Measurements from ENCODE around the gene RAB11FIP5. TPM values are rescaled to one million over a fixed set of nuclear protein-coding genes. Genes with fewer than 3 reads are reported as not detected.

The RAB11FIP5 gene
- total and polyA plus RNA-seq, 2 experiments from 2014 or later, result 4.4 to 16.6 TPM

DNA sequence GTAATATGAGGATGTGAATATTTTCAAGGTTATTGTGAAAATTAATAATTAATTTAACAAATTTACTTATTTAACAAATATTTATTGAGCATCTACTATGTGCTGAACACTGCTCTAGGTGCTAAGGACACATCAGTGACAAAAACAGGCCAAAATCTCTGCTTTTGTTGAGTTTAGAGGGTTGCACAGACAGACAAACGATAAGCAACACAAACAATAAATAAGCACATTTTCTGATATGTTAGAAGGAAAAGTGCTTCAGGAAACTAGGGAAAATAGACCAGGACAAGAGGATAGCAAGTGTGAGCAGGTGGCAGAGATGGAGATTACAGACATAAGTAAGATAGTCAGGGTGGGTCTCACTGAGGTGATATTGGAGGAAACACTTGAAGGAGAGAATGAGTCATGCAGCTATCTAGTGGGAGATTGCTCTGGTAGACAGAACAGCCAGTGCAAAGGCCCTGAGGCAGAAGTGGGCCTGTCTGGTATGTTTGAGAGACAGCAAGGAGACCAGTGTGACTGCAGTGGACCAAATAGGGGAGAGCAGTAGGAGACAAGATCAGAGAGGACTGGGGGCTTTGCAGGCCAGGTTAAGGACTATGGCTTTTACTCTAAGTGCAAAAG is 79.5 kb downstream of the RAB11FIP5 start:
- Histone ChIP-seq H3K79me2 (replicated peaks; ENCODE audit: insufficient read depth) (no peaks in the 10 kb centered on the region), H2AFZ (no peak overlapping the region), H3K4me2 (no peak overlapping the region), H3K27me3 (ENCODE audit: insufficient read depth) (no peaks in the 10 kb centered on the region), H3K9me2 (ENCODE audit: insufficient read depth) (no peaks in the 10 kb centered on the region), H3K4me3 (no peak overlapping the region), H3F3A (replicated peaks; ENCODE audit: low read depth) (no peaks in the 10 kb centered on the region), H3K4me1 (ENCODE audit: insufficient read depth) (peaks cover 15% of the 10 kb centered on the region), H3K36me3 (ENCODE audit: insufficient read depth) (no peaks in the 10 kb centered on the region), H4K20me1 (replicated peaks; ENCODE audit: insufficient read depth) (no peaks in the 10 kb centered on the region; the same call in 1 of the 2 replicates), H3K27ac (ENCODE audit: low read depth) (no peak overlapping the region)
- ATAC-seq, result no peak
- no peaks in the 10 kb centered on the region; the same call in 2 of the 3 replicates for H3K36me3 Mint-ChIP-seq (ENCODE audit: low read depth)
- peaks cover 26% of the 10 kb centered on the region for H3K4me1 Mint-ChIP-seq
- H3K4me3 Mint-ChIP-seq, result no peak overlapping the region
- DNase-seq (ENCODE audit: low spot score), result no peak
- H3K27me3 Mint-ChIP-seq (ENCODE audit: insufficient read depth, low read depth, poor library complexity), result peaks cover 3% of the 10 kb centered on the region
- no peaks in the 10 kb centered on the region for H3K9me3 Mint-ChIP-seq
- TF ChIP-seq NANOG (IDR thresholded peaks at IDR 0.05; ENCODE audit: borderline replicate concordance) (no peak), POLR2AphosphoS5 (IDR thresholded peaks at IDR 0.05; ENCODE audit: low read depth) (no peak), CREB1 (CRISPR knock-in tag; IDR thresholded peaks at IDR 0.05; ENCODE audit: low read depth) (no peak), JUNB (IDR thresholded peaks at IDR 0.05; ENCODE audit: unreplicated experiment) (no peak), EZH2phosphoT487 (IDR thresholded peaks at IDR 0.05; ENCODE audit: unreplicated experiment) (no peak), ZNF331 (CRISPR knock-in tag; IDR thresholded peaks at IDR 0.05; ENCODE audit: low read depth) (no peak), EZH2 (IDR thresholded peaks at IDR 0.05; ENCODE audit: low read depth, unreplicated experiment) (no peak), ZNF114 (CRISPR knock-in tag; IDR thresholded peaks at IDR 0.05) (no peak), STAT1 (IDR thresholded peaks at IDR 0.05; ENCODE audit: unreplicated experiment) (no peak)
- TF ChIP-seq, protein P1, sequence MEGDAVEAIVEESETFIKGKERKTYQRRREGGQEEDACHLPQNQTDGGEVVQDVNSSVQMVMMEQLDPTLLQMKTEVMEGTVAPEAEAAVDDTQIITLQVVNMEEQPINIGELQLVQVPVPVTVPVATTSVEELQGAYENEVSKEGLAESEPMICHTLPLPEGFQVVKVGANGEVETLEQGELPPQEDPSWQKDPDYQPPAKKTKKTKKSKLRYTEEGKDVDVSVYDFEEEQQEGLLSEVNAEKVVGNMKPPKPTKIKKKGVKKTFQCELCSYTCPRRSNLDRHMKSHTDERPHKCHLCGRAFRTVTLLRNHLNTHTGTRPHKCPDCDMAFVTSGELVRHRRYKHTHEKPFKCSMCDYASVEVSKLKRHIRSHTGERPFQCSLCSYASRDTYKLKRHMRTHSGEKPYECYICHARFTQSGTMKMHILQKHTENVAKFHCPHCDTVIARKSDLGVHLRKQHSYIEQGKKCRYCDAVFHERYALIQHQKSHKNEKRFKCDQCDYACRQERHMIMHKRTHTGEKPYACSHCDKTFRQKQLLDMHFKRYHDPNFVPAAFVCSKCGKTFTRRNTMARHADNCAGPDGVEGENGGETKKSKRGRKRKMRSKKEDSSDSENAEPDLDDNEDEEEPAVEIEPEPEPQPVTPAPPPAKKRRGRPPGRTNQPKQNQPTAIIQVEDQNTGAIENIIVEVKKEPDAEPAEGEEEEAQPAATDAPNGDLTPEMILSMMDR (conservative IDR thresholded peaks at IDR 0.05; ENCODE audit: low read depth in 2 of 2), result no peak
- TF ChIP-seq, protein P2, sequence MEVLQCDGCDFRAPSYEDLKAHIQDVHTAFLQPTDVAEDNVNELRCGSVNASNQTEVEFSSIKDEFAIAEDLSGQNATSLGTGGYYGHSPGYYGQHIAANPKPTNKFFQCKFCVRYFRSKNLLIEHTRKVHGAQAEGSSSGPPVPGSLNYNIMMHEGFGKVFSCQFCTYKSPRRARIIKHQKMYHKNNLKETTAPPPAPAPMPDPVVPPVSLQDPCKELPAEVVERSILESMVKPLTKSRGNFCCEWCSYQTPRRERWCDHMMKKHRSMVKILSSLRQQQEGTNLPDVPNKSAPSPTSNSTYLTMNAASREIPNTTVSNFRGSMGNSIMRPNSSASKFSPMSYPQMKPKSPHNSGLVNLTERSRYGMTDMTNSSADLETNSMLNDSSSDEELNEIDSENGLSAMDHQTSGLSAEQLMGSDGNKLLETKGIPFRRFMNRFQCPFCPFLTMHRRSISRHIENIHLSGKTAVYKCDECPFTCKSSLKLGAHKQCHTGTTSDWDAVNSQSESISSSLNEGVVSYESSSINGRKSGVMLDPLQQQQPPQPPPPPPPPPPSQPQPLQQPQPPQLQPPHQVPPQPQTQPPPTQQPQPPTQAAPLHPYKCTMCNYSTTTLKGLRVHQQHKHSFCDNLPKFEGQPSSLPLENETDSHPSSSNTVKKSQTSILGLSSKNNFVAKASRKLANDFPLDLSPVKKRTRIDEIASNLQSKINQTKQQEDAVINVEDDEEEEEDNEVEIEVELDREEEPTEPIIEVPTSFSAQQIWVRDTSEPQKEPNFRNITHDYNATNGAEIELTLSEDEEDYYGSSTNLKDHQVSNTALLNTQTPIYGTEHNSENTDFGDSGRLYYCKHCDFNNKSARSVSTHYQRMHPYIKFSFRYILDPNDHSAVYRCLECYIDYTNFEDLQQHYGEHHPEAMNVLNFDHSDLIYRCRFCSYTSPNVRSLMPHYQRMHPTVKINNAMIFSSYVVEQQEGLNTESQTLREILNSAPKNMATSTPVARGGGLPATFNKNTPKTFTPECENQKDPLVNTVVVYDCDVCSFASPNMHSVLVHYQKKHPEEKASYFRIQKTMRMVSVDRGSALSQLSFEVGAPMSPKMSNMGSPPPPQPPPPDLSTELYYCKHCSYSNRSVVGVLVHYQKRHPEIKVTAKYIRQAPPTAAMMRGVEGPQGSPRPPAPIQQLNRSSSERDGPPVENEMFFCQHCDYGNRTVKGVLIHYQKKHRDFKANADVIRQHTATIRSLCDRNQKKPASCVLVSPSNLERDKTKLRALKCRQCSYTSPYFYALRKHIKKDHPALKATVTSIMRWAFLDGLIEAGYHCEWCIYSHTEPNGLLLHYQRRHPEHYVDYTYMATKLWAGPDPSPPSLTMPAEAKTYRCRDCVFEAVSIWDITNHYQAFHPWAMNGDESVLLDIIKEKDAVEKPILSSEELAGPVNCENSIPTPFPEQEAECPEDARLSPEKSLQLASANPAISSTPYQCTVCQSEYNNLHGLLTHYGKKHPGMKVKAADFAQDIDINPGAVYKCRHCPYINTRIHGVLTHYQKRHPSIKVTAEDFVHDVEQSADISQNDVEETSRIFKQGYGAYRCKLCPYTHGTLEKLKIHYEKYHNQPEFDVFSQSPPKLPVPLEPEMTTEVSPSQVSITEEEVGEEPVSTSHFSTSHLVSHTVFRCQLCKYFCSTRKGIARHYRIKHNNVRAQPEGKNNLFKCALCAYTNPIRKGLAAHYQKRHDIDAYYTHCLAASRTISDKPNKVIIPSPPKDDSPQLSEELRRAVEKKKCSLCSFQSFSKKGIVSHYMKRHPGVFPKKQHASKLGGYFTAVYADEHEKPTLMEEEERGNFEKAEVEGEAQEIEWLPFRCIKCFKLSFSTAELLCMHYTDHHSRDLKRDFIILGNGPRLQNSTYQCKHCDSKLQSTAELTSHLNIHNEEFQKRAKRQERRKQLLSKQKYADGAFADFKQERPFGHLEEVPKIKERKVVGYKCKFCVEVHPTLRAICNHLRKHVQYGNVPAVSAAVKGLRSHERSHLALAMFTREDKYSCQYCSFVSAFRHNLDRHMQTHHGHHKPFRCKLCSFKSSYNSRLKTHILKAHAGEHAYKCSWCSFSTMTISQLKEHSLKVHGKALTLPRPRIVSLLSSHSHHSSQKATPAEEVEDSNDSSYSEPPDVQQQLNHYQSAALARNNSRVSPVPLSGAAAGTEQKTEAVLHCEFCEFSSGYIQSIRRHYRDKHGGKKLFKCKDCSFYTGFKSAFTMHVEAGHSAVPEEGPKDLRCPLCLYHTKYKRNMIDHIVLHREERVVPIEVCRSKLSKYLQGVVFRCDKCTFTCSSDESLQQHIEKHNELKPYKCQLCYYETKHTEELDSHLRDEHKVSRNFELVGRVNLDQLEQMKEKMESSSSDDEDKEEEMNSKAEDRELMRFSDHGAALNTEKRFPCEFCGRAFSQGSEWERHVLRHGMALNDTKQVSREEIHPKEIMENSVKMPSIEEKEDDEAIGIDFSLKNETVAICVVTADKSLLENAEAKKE (CRISPR knock-in tag; IDR thresholded peaks at IDR 0.05), result no peak
- TF ChIP-seq, protein P3, sequence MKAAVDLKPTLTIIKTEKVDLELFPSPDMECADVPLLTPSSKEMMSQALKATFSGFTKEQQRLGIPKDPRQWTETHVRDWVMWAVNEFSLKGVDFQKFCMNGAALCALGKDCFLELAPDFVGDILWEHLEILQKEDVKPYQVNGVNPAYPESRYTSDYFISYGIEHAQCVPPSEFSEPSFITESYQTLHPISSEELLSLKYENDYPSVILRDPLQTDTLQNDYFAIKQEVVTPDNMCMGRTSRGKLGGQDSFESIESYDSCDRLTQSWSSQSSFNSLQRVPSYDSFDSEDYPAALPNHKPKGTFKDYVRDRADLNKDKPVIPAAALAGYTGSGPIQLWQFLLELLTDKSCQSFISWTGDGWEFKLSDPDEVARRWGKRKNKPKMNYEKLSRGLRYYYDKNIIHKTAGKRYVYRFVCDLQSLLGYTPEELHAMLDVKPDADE (IDR thresholded peaks at IDR 0.05), result no peak
- TF ChIP-seq, protein P4, sequence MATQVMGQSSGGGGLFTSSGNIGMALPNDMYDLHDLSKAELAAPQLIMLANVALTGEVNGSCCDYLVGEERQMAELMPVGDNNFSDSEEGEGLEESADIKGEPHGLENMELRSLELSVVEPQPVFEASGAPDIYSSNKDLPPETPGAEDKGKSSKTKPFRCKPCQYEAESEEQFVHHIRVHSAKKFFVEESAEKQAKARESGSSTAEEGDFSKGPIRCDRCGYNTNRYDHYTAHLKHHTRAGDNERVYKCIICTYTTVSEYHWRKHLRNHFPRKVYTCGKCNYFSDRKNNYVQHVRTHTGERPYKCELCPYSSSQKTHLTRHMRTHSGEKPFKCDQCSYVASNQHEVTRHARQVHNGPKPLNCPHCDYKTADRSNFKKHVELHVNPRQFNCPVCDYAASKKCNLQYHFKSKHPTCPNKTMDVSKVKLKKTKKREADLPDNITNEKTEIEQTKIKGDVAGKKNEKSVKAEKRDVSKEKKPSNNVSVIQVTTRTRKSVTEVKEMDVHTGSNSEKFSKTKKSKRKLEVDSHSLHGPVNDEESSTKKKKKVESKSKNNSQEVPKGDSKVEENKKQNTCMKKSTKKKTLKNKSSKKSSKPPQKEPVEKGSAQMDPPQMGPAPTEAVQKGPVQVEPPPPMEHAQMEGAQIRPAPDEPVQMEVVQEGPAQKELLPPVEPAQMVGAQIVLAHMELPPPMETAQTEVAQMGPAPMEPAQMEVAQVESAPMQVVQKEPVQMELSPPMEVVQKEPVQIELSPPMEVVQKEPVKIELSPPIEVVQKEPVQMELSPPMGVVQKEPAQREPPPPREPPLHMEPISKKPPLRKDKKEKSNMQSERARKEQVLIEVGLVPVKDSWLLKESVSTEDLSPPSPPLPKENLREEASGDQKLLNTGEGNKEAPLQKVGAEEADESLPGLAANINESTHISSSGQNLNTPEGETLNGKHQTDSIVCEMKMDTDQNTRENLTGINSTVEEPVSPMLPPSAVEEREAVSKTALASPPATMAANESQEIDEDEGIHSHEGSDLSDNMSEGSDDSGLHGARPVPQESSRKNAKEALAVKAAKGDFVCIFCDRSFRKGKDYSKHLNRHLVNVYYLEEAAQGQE (IDR thresholded peaks at IDR 0.05; ENCODE audit: unreplicated experiment), result no peak
- no peak overlapping the region for H3K27ac Mint-ChIP-seq
